ENCODE data around the gene TIMM10.

GRCh38 chr11:57545883-57546282 is 15.3 kb upstream of the TIMM10 start:
- TF ChIP-seq, protein P1, sequence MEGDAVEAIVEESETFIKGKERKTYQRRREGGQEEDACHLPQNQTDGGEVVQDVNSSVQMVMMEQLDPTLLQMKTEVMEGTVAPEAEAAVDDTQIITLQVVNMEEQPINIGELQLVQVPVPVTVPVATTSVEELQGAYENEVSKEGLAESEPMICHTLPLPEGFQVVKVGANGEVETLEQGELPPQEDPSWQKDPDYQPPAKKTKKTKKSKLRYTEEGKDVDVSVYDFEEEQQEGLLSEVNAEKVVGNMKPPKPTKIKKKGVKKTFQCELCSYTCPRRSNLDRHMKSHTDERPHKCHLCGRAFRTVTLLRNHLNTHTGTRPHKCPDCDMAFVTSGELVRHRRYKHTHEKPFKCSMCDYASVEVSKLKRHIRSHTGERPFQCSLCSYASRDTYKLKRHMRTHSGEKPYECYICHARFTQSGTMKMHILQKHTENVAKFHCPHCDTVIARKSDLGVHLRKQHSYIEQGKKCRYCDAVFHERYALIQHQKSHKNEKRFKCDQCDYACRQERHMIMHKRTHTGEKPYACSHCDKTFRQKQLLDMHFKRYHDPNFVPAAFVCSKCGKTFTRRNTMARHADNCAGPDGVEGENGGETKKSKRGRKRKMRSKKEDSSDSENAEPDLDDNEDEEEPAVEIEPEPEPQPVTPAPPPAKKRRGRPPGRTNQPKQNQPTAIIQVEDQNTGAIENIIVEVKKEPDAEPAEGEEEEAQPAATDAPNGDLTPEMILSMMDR (IDR thresholded peaks at IDR 0.05): no peak
- no peak for TF ChIP-seq POLR2A (IDR thresholded peaks at IDR 0.05)
